K562 (cell line): ENCODE results near the gene MOB1B. TPM values are rescaled to one million over a fixed set of nuclear protein-coding genes. Genes with fewer than 3 reads are reported as not detected.
A peak's percentile ranks its signal among the peaks of the same experiment; 100 is the strongest.

Source experiments
- ARHGAP35 ChIP-seq: fragments of 450-650 bp; IDR thresholded peaks from 2 replicates; pipeline ENCODE4 v1.6.1; 2018; ENCODE audit not compliant: partially characterized antibody
- FOXK2 ChIP-seq, 2 experiments: fragments of 450-650 bp; IDR thresholded peaks in 1 of 2; conservative IDR thresholded peaks in 1 of 2; 2 replicates each; pipeline ENCODE4 v1.6.1; 2016; ENCODE audit warnings: low read depth in 2 of 2, mild to moderate bottlenecking in 1 of 2
- HIVEP1 ChIP-seq: fragments of 250-450 bp; sonication (Bioruptor Pico); IDR thresholded peaks from 2 replicates; pipeline ENCODE4 v1.4.0; 2020; ENCODE audit warnings: mild to moderate bottlenecking
- MYC ChIP-seq, 2 experiments: fragments of 250-450 bp in 1 of 2; sonication (Bioruptor Pico) in 1 of 2; IDR thresholded peaks; 2 replicates each; pipeline versions ENCODE4 v1.5.1 to v1.6.1; 2012 to 2021; ENCODE audit warnings: low read depth in 2 of 2, borderline replicate concordance in 1 of 2, improper control_type of control experiment in 1 of 2, low read length in 1 of 2, mild to moderate bottlenecking in 1 of 2, moderate library complexity in 1 of 2
- NFE2L1 ChIP-seq: fragments of 450-650 bp; IDR thresholded peaks from 2 replicates; pipeline ENCODE4 v1.6.1; 2016; ENCODE audit warnings: missing genetic modification characterization, low read depth, mild to moderate bottlenecking, missing compliant biosample characterization, moderate library complexity, borderline replicate concordance
- SNIP1 ChIP-seq: fragments of 450-650 bp; IDR thresholded peaks from 2 replicates; pipeline ENCODE4 v1.7.1; 2017; ENCODE audit warnings: low read depth, mild to moderate bottlenecking
- SP1 ChIP-seq: sonication (generic); formaldehyde crosslinking; IDR thresholded peaks from 2 replicates; pipeline ENCODE4 v1.8.1; 2022; ENCODE audit warnings: mild to moderate bottlenecking, missing genetic modification reagents
- SRSF7 ChIP-seq: fragments of 200-400 bp; formaldehyde crosslinking; optimal IDR thresholded peaks from 2 replicates; pipeline ENCODE3; 2017; ENCODE audit warnings: mild to moderate bottlenecking, low read depth, low read length
- TAF15 ChIP-seq: fragments of 200-400 bp; formaldehyde crosslinking; IDR thresholded peaks from 2 replicates; pipeline ENCODE4 v1.6.1; 2017; ENCODE audit warnings: mild to moderate bottlenecking, low read depth, low read length, moderate library complexity
- TBL1XR1 ChIP-seq, 2 experiments: IDR thresholded peaks; 2 replicates each; pipeline ENCODE4 v1.6.1; 2012; ENCODE audit warnings: improper control_type of control experiment in 2 of 2, low read length in 2 of 2, mild to moderate bottlenecking in 1 of 2
- THAP7 ChIP-seq: fragments of 250-450 bp; sonication (Bioruptor Pico); IDR thresholded peaks from 2 replicates; pipeline ENCODE4 v1.5.0; 2021
- ZNF766 ChIP-seq: fragments of 200-800 bp; sonication (Bioruptor generic); conservative IDR thresholded peaks from 2 replicates; pipeline ENCODE4 v1.6.1; 2016; ENCODE audit warnings: missing genetic modification characterization, missing compliant biosample characterization
- polyA plus RNA-seq, 8 experiments: library from polyadenylated mRNA; depleted of rRNA in 4 of 8; stranded (reverse) in 5 of 8; unstranded in 3 of 8; fragments of >200 nt; fragmentation: Nextera tagmentation in 2 of 8; fragmentation: Illumina TruSeq in 1 of 8; extraction: Ambion mirVana in 2 of 8; extraction: Trizol in 1 of 8; gene quantifications; 2 replicates each; pipeline versions ENCODE4 v1.2.1 to v1.2.3, GENCODE V29; 2011 to 2014; ENCODE audit warnings: inconsistent platforms in 1 of 8, missing spikeins in 1 of 8
- total RNA-seq, 7 experiments: library from RNA; depleted of rRNA in 6 of 7; stranded (reverse); fragments of >200 nt in 6 of 7; fragmentation: Illumina TruSeq in 2 of 7; extraction: Trizol in 2 of 7; gene quantifications; 2 replicates each; pipeline versions ENCODE4 v1.2.1 to v1.2.3, GENCODE V29; 2011 to 2021; ENCODE audit warnings: low replicate concordance in 1 of 7
- TF ChIP-seq, protein P1 (sequence below), 2 experiments: IDR thresholded peaks; 2 replicates each; pipeline ENCODE4 v1.6.1; 2011; ENCODE audit warnings: borderline replicate concordance in 1 of 2, control low read depth in 1 of 2, low read depth in 1 of 2, low read length in 1 of 2, mild to moderate bottlenecking in 1 of 2, mixed read lengths in 1 of 2, moderate library complexity in 1 of 2; ENCODE audit not compliant: insufficient read depth in 1 of 2, insufficient read length in 1 of 2, poor library complexity in 1 of 2, severe bottlenecking in 1 of 2; ENCODE audit errors: extremely low read depth in 1 of 2
- TF ChIP-seq, protein P2 (sequence below): sonication (generic); formaldehyde crosslinking; IDR thresholded peaks from 2 replicates; pipeline ENCODE4 v1.8.1; 2023; ENCODE audit warnings: mild to moderate bottlenecking, missing genetic modification reagents
- TF ChIP-seq, protein P3 (sequence below): fragments of 450-650 bp; formaldehyde crosslinking; IDR thresholded peaks from 2 replicates; pipeline ENCODE4 v1.4.0; 2022; ENCODE audit warnings: missing genetic modification characterization
- TF ChIP-seq, protein P4 (sequence below): sonication (generic); formaldehyde crosslinking; IDR thresholded peaks from 2 replicates; pipeline ENCODE4 v1.8.0; 2022; ENCODE audit warnings: mild to moderate bottlenecking, missing genetic modification reagents

The MOB1B gene
- total and polyA plus RNA-seq, 9 of the 15 experiments (the other 6 are each of a cell fraction or from before 2014, with no cell fraction given), result 8.4 to 37.8 (median 19.0) TPM

- TF ChIP-seq SRSF7 (no peak), FOXK2 (conservative IDR thresholded peaks at IDR 0.05 in 1 of 2, IDR thresholded peaks at IDR 0.05 in 1 of 2; ENCODE audit: low read depth in 2 of 2) (no peak), ZNF766 (CRISPR knock-in tag) (no peak), SNIP1 (no peak; the same call in 1 of the 2 replicates), TAF15 (no peak), MYC (IDR thresholded peaks at IDR 0.05; ENCODE audit: low read depth, low read length) (no peak), MYC (CRISPR knock-in tag; IDR thresholded peaks at IDR 0.05; ENCODE audit: borderline replicate concordance, low read depth) (no peak), SP1 (CRISPR knock-in tag) (0 out of 2 replicates have a peak, but pooled peaks have one; percentile 19), THAP7 (CRISPR knock-in tag) (no peak), NFE2L1 (tag) (no peak), ARHGAP35 (peak; percentile 21), TBL1XR1 (IDR thresholded peaks at IDR 0.05; ENCODE audit: low read length in 2 of 2) (0 out of 4 replicates have a peak, but pooled peaks of 1 of the 2 experiments have one; percentile 21), HIVEP1 (CRISPR knock-in tag) (no peak)
- TF ChIP-seq, protein P1, sequence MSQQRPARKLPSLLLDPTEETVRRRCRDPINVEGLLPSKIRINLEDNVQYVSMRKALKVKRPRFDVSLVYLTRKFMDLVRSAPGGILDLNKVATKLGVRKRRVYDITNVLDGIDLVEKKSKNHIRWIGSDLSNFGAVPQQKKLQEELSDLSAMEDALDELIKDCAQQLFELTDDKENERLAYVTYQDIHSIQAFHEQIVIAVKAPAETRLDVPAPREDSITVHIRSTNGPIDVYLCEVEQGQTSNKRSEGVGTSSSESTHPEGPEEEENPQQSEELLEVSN (IDR thresholded peaks at IDR 0.05; ENCODE audit: borderline replicate concordance in 1 of 2, extremely low read depth in 1 of 2, insufficient read depth in 1 of 2, insufficient read length in 1 of 2, low read depth in 1 of 2, low read length in 1 of 2, poor library complexity in 1 of 2, severe bottlenecking in 1 of 2), result peak; percentile 28 to 34
- TF ChIP-seq, protein P2, sequence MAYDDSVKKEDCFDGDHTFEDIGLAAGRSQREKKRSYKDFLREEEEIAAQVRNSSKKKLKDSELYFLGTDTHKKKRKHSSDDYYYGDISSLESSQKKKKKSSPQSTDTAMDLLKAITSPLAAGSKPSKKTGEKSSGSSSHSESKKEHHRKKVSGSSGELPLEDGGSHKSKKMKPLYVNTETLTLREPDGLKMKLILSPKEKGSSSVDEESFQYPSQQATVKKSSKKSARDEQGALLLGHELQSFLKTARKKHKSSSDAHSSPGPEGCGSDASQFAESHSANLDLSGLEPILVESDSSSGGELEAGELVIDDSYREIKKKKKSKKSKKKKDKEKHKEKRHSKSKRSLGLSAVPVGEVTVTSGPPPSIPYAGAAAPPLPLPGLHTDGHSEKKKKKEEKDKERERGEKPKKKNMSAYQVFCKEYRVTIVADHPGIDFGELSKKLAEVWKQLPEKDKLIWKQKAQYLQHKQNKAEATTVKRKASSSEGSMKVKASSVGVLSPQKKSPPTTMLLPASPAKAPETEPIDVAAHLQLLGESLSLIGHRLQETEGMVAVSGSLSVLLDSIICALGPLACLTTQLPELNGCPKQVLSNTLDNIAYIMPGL (CRISPR knock-in tag), result no peak; the same call in 1 of the 2 replicates
- TF ChIP-seq, protein P3, sequence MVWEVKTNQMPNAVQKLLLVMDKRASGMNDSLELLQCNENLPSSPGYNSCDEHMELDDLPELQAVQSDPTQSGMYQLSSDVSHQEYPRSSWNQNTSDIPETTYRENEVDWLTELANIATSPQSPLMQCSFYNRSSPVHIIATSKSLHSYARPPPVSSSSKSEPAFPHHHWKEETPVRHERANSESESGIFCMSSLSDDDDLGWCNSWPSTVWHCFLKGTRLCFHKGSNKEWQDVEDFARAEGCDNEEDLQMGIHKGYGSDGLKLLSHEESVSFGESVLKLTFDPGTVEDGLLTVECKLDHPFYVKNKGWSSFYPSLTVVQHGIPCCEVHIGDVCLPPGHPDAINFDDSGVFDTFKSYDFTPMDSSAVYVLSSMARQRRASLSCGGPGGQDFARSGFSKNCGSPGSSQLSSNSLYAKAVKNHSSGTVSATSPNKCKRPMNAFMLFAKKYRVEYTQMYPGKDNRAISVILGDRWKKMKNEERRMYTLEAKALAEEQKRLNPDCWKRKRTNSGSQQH (CRISPR knock-in tag), result no peak
- TF ChIP-seq, protein P4, sequence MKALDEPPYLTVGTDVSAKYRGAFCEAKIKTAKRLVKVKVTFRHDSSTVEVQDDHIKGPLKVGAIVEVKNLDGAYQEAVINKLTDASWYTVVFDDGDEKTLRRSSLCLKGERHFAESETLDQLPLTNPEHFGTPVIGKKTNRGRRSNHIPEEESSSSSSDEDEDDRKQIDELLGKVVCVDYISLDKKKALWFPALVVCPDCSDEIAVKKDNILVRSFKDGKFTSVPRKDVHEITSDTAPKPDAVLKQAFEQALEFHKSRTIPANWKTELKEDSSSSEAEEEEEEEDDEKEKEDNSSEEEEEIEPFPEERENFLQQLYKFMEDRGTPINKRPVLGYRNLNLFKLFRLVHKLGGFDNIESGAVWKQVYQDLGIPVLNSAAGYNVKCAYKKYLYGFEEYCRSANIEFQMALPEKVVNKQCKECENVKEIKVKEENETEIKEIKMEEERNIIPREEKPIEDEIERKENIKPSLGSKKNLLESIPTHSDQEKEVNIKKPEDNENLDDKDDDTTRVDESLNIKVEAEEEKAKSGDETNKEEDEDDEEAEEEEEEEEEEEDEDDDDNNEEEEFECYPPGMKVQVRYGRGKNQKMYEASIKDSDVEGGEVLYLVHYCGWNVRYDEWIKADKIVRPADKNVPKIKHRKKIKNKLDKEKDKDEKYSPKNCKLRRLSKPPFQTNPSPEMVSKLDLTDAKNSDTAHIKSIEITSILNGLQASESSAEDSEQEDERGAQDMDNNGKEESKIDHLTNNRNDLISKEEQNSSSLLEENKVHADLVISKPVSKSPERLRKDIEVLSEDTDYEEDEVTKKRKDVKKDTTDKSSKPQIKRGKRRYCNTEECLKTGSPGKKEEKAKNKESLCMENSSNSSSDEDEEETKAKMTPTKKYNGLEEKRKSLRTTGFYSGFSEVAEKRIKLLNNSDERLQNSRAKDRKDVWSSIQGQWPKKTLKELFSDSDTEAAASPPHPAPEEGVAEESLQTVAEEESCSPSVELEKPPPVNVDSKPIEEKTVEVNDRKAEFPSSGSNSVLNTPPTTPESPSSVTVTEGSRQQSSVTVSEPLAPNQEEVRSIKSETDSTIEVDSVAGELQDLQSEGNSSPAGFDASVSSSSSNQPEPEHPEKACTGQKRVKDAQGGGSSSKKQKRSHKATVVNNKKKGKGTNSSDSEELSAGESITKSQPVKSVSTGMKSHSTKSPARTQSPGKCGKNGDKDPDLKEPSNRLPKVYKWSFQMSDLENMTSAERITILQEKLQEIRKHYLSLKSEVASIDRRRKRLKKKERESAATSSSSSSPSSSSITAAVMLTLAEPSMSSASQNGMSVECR (CRISPR knock-in tag), result no peak
Observed at GRCh38 chr4:70901984-70902576, at the start of gene MOB1B (continued).
